T-helper 22 cell (primary cell): ENCODE results near the gene ARFGEF3.
"Not testable (repeated sequence)": the region's sequence is repeated elsewhere in the genome, so short reads cannot be mapped to it uniquely, and the experiment has no call there.

Experiments used
- DNase-seq: peaks from one replicate; pipeline ENCODE4 v3.0.0-alpha.2; 2020; ENCODE audit warnings: low read depth

ARFGEF3 gene

GRCh38 chr6:138161338-138162110 is at the start of gene ARFGEF3:
ARFGEF3 (plus strand) TSS chr6:138161939; CDS start chr6:138162087, 148 bp downstream.
- DNase-seq: peak; percentile 16

- DNase-seq: no peak
Observed at GRCh38 chr6:138113588-138114210, 48.0 kb upstream of the ARFGEF3 start.

- DNase-seq: no peak
Observed at GRCh38 chr6:138115201-138115600, 46.5 kb upstream of the ARFGEF3 start.

- no peak for DNase-seq
Observed at GRCh38 chr6:138115877-138116660, 45.7 kb upstream of the ARFGEF3 start.

GRCh38 chr6:138116661-138116999 is 45.1 kb upstream of the ARFGEF3 start:
- no peak for DNase-seq

GRCh38 chr6:138117376-138117914 is 44.3 kb upstream of the ARFGEF3 start:
- DNase-seq: no peak

GRCh38 chr6:138119229-138119628 is 42.5 kb upstream of the ARFGEF3 start:
- not testable (repeated sequence) for DNase-seq

GRCh38 chr6:138119976-138120375 is 41.8 kb upstream of the ARFGEF3 start:
- no peak for DNase-seq

- no peak for DNase-seq
Observed at GRCh38 chr6:138124096-138124495, 37.6 kb upstream of the ARFGEF3 start.

- DNase-seq: no peak
Observed at GRCh38 chr6:138128096-138128495, 33.6 kb upstream of the ARFGEF3 start.

GRCh38 chr6:138129190-138129589 is 32.5 kb upstream of the ARFGEF3 start:
- no peak for DNase-seq

GRCh38 chr6:138142806-138143205 is 18.9 kb upstream of the ARFGEF3 start:
- DNase-seq: no peak

- DNase-seq: no peak
Observed at GRCh38 chr6:138145402-138145801, 16.3 kb upstream of the ARFGEF3 start.

- DNase-seq: no peak
Observed at GRCh38 chr6:138146544-138146943, 15.2 kb upstream of the ARFGEF3 start.

GRCh38 chr6:138155443-138155842 is 6.3 kb upstream of the ARFGEF3 start:
- no peak for DNase-seq

GRCh38 chr6:138157986-138158638 is 3.6 kb upstream of the ARFGEF3 start:
- no peak for DNase-seq

GRCh38 chr6:138159246-138159645 is 2.5 kb upstream of the ARFGEF3 start:
- no peak for DNase-seq

- no peak for DNase-seq
Observed at GRCh38 chr6:138160329-138161087, 1.2 kb upstream of the ARFGEF3 start.

- no peak for DNase-seq
Observed at GRCh38 chr6:138161088-138161337, 726 bp upstream of the ARFGEF3 start.

- DNase-seq: no peak
Observed at GRCh38 chr6:138162111-138162954, 594 bp downstream of the ARFGEF3 start.
